Trophoblast cell (in vitro differentiated cells and primary cell): ENCODE results near the gene VASP.
A peak's percentile ranks its signal among the peaks of the same experiment; 100 is the strongest.

Experiments
- DNase-seq, 2 donors: peaks; one replicate each; pipeline ENCODE4 v3.0.0-alpha.2; 2016
- H2AFZ ChIP-seq: 2 replicates; pipeline ENCODE4 v1.6.1; 2013; ENCODE audit warnings: low read length, moderate library complexity, mild to moderate bottlenecking; ENCODE audit not compliant: insufficient read depth, poor library complexity
- H2AK5ac ChIP-seq: 2 replicates; pipeline ENCODE4 v1.6.1; 2013; ENCODE audit warnings: mild to moderate bottlenecking, low read length
- H2BK120ac ChIP-seq: 2 replicates; pipeline ENCODE4 v1.6.1; 2013; ENCODE audit warnings: low read length, mild to moderate bottlenecking, moderate library complexity; ENCODE audit not compliant: insufficient read depth, poor library complexity
- H2BK12ac ChIP-seq: 2 replicates; pipeline ENCODE4 v1.6.1; 2013; ENCODE audit warnings: mild to moderate bottlenecking, low read length, moderate library complexity
- H2BK5ac ChIP-seq: 2 replicates; pipeline ENCODE4 v1.6.1; 2013; ENCODE audit warnings: low read length, low read depth, moderate library complexity, mild to moderate bottlenecking; ENCODE audit not compliant: poor library complexity
- H3K14ac ChIP-seq: 2 replicates; pipeline ENCODE4 v1.6.1; 2013; ENCODE audit warnings: mild to moderate bottlenecking, low read length
- H3K18ac ChIP-seq: 2 replicates; pipeline ENCODE4 v1.6.1; 2013; ENCODE audit warnings: mild to moderate bottlenecking, low read length
- H3K23ac ChIP-seq: 2 replicates; pipeline ENCODE4 v1.6.1; 2013; ENCODE audit warnings: low read length
- H3K27ac ChIP-seq: 2 replicates; pipeline ENCODE4 v1.5.1; 2013; ENCODE audit warnings: low read depth, mild to moderate bottlenecking, inconsistent platforms, low read length, moderate library complexity
- H3K27me3 ChIP-seq: 2 replicates; pipeline ENCODE4 v1.6.1; 2013; ENCODE audit warnings: inconsistent platforms, mild to moderate bottlenecking, low read length, moderate library complexity; ENCODE audit not compliant: insufficient read depth
- H3K36me3 ChIP-seq, 2 experiments: 1 replicate in 1 of 2; 2 replicates in 1 of 2; pipeline ENCODE4 v1.6.1; 2013; ENCODE audit warnings: low read length in 2 of 2, mild to moderate bottlenecking in 2 of 2, moderate library complexity in 1 of 2; ENCODE audit not compliant: insufficient read depth in 2 of 2, control insufficient read depth in 1 of 2
- H3K4ac ChIP-seq: 2 replicates; pipeline ENCODE4 v1.6.1; 2013; ENCODE audit warnings: low read depth, mild to moderate bottlenecking, low read length, moderate library complexity
- H3K4me1 ChIP-seq, 2 experiments: 1 replicate in 1 of 2; 2 replicates in 1 of 2; pipeline ENCODE4 v1.6.1; 2013; ENCODE audit warnings: low read length in 2 of 2, mild to moderate bottlenecking in 2 of 2, moderate library complexity in 1 of 2; ENCODE audit not compliant: insufficient read depth in 2 of 2, control insufficient read depth in 1 of 2
- H3K4me2 ChIP-seq: 2 replicates; pipeline ENCODE4 v1.6.1; 2013; ENCODE audit warnings: inconsistent platforms, mild to moderate bottlenecking, low read length, moderate library complexity
- H3K4me3 ChIP-seq: 2 replicates; pipeline ENCODE4 v1.5.1; 2013; ENCODE audit warnings: mild to moderate bottlenecking, low read depth, low read length, inconsistent platforms
- H3K79me1 ChIP-seq: one replicate; pipeline ENCODE4 v1.6.1; 2013; ENCODE audit warnings: low read length
- H3K79me2 ChIP-seq: 2 replicates; pipeline ENCODE4 v1.6.1; 2013; ENCODE audit warnings: low read length, mild to moderate bottlenecking; ENCODE audit not compliant: control insufficient read depth, insufficient read depth, poor library complexity
- H3K9ac ChIP-seq: 2 replicates; pipeline ENCODE4 v1.6.1; 2013; ENCODE audit warnings: mild to moderate bottlenecking, low read length
- H3K9me3 ChIP-seq: 2 replicates; pipeline ENCODE4 v1.6.1; 2013; ENCODE audit warnings: low read depth, mild to moderate bottlenecking, control low read depth, inconsistent platforms, low read length; ENCODE audit not compliant: insufficient read depth
- H4K12ac ChIP-seq: 2 replicates; pipeline ENCODE4 v1.6.1; 2013; ENCODE audit warnings: low read depth, mild to moderate bottlenecking, low read length, moderate library complexity
- H4K8ac ChIP-seq: 2 replicates; pipeline ENCODE4 v1.6.1; 2013; ENCODE audit warnings: low read depth, mild to moderate bottlenecking, low read length, moderate library complexity
- H4K91ac ChIP-seq: one replicate; pipeline ENCODE4 v1.6.1; 2013; ENCODE audit warnings: low read depth, mild to moderate bottlenecking, low read length, moderate library complexity
- WGBS: extraction: QIAGEN DNeasy Blood & Tissue Kit; methylation state at CpG from one replicate; pipeline ENCODE4 v1.1.7; 2013; ENCODE audit warnings: missing lambda C conversion rate; ENCODE audit not compliant: insufficient read length, insufficient coverage; ENCODE audit errors: extremely low coverage; 5-methylcytosine and 5-hydroxymethylcytosine counted together

Gene VASP

DNA sequence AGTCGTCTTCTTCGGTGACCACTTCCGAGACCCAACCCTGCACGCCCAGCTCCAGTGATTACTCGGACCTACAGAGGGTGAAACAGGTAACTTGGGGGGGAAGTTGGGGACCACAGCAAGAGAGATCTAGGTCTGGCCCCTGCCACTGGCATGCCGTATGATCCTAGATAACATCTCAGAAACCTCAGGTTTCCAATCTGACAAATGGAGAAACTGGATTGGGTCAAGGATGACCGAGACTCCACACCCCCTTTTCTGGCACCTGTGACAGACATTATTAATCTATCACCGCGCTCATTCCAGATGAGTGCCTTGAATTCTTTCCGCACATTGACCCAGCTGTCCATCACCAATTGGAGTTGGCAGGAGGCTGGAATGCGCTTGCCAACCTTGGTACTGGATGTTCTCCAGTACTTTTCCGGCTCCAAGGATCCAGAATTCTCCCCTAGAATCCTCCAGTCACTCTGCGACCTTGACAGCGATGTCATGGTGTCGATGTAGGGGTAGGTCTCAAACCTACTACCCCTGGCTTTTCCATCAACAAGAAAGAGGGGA lies 17.4 kb downstream of the VASP start:
- Histone ChIP-seq H3K27me3 (no peaks in the 10 kb centered on the region), H3K14ac (no peak overlapping the region), H3K4me3 (no peak overlapping the region), H3K23ac (no peak overlapping the region), H2AFZ (no peak overlapping the region), H4K8ac (no peak overlapping the region), H2BK12ac (no peak overlapping the region), H3K9ac (no peak overlapping the region), H3K4ac (no peak overlapping the region), H3K4me2 (no peak overlapping the region), H3K9me3 (peaks cover 3% of the 10 kb centered on the region), H3K27ac (no peak overlapping the region), H3K79me2 (no peaks in the 10 kb centered on the region), H4K12ac (no peak overlapping the region), H2AK5ac (no peak overlapping the region), H2BK5ac (no peak overlapping the region), H3K79me1 (peaks cover 3% of the 10 kb centered on the region), H3K36me3 (peaks cover 71% of the 10 kb centered on the region in 2 experiments), H4K91ac (no peak overlapping the region), H3K18ac (no peak overlapping the region), H3K4me1 (peaks cover 8 to 29% of the 10 kb centered on the region in 2 experiments), H2BK120ac (no peak overlapping the region)
- WGBS, result no CpG with 5 or more reads among the region's 15 CpGs
- DNase-seq, result no peak

DNA sequence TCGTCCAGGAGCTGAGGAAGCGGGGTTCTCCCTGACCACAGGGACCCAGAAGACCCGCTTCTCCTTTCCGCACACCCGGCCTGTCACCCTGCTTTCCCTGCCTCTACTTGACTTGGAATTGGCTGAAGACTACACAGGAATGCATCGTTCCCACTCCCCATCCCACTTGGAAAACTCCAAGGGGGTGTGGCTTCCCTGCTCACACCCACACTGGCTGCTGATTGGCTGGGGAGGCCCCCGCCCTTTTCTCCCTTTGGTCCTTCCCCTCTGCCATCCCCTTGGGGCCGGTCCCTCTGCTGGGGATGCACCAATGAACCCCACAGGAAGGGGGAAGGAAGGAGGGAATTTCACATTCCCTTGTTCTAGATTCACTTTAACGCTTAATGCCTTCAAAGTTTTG lies 18.9 kb downstream of the VASP start:
- H2BK5ac ChIP-seq, result no peak overlapping the region
- no peak overlapping the region for H4K91ac ChIP-seq
- no peak overlapping the region for H3K9ac ChIP-seq
- H3K27ac ChIP-seq, result no peak overlapping the region
- no peak overlapping the region for H2BK12ac ChIP-seq
- H3K36me3 ChIP-seq, result peaks cover 58 to 59% of the 10 kb centered on the region in 2 experiments
- peaks cover 5 to 19% of the 10 kb centered on the region in 2 experiments for H3K4me1 ChIP-seq
- H2AFZ ChIP-seq, result no peak overlapping the region
- no peak overlapping the region for H3K4ac ChIP-seq
- no peak overlapping the region for H2AK5ac ChIP-seq
- H4K12ac ChIP-seq, result no peak overlapping the region
- H3K4me3 ChIP-seq, result no peak overlapping the region
- no peak overlapping the region for H2BK120ac ChIP-seq
- no peak overlapping the region for H3K4me2 ChIP-seq
- no peaks in the 10 kb centered on the region for H3K27me3 ChIP-seq
- no peak overlapping the region for H3K23ac ChIP-seq
- H4K8ac ChIP-seq, result no peak overlapping the region
- DNase-seq, result peak in 1 of 2 donors; percentile 57
- peaks cover 3% of the 10 kb centered on the region for H3K9me3 ChIP-seq
- no peaks in the 10 kb centered on the region for H3K79me2 ChIP-seq
- WGBS, result no CpG with 5 or more reads among the region's 9 CpGs
- H3K18ac ChIP-seq, result no peak overlapping the region
- H3K79me1 ChIP-seq, result peaks cover 3% of the 10 kb centered on the region
- H3K14ac ChIP-seq, result no peak overlapping the region

DNA sequence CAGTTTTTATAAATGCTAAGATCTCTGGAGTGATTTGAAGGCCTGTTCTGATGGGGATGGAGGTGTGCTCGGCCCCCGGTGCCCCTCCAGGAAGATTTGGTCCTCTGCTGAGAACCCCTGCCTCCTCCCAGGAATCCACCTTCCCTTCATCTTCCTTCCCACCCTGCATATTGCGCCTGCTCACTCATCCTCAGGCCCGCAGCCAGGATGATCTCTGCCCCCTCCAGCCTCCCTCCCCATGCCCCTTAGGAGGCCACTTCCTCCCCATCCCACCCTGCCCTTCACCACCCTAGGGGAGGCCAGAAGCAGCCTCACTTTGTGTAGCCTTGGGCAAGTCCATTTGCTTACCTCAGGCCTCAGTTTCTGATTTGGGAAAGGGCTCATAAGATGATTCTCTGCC lies 19.7 kb downstream of the VASP start:
- H2AK5ac ChIP-seq, result no peak overlapping the region
- no peak overlapping the region for H3K18ac ChIP-seq
- H2BK5ac ChIP-seq, result no peak overlapping the region
- no peak overlapping the region for H4K91ac ChIP-seq
- no peak overlapping the region for H3K4ac ChIP-seq
- no peak overlapping the region for H3K4me3 ChIP-seq
- H4K8ac ChIP-seq, result no peak overlapping the region
- H3K36me3 ChIP-seq, result peaks cover 50 to 51% of the 10 kb centered on the region in 2 experiments
- H3K9me3 ChIP-seq, result peaks cover 4% of the 10 kb centered on the region
- H2BK12ac ChIP-seq, result no peak overlapping the region
- no peak overlapping the region for H3K23ac ChIP-seq
- no peak overlapping the region for H3K4me2 ChIP-seq
- no peak overlapping the region for H2BK120ac ChIP-seq
- H3K79me2 ChIP-seq, result no peaks in the 10 kb centered on the region
- H3K14ac ChIP-seq, result no peak overlapping the region
- H4K12ac ChIP-seq, result no peak overlapping the region
- DNase-seq, result no peak
- H3K9ac ChIP-seq, result no peak overlapping the region
- H2AFZ ChIP-seq, result no peak overlapping the region
- peaks cover 5 to 18% of the 10 kb centered on the region in 2 experiments for H3K4me1 ChIP-seq
- no CpG with 5 or more reads among the region's 4 CpGs for WGBS
- peaks cover 3% of the 10 kb centered on the region for H3K79me1 ChIP-seq
- H3K27me3 ChIP-seq, result no peaks in the 10 kb centered on the region
- H3K27ac ChIP-seq, result no peak overlapping the region

DNA sequence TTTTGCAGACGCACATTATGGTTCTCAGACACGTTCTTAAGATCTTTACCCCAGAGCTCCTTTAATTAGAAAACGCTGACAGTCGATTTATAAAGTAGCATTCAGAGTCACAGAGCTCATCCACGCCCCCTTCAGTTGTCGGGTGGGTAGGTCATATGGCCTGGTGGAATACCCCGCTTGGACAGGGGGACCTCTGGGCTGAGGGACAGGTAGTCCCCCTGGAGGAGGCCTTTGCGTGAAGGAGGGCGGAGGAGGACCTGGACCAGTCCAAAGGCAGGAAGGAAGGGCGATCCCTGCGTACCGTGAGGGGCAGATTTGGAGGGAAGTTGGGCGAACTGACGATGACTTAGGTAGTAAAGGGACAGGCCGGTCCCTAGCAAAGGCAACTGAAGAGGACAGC lies 20.5 kb downstream of the VASP start:
- no peak overlapping the region for H3K23ac ChIP-seq
- peak overlapping the region; percentile 31 for H2BK5ac ChIP-seq
- H3K4me3 ChIP-seq, result no peak overlapping the region
- no CpG with 5 or more reads among the region's 15 CpGs for WGBS
- H4K8ac ChIP-seq, result peak overlapping the region; percentile 5
- no peak overlapping the region for H2AK5ac ChIP-seq
- H3K4me1 ChIP-seq, result peaks cover 5 to 18% of the 10 kb centered on the region in 2 experiments
- no peaks in the 10 kb centered on the region for H3K27me3 ChIP-seq
- H4K91ac ChIP-seq, result no peak overlapping the region
- H3K18ac ChIP-seq, result peak overlapping the region; percentile 1
- H3K9ac ChIP-seq, result no peak overlapping the region
- no peaks in the 10 kb centered on the region for H3K79me2 ChIP-seq
- H3K79me1 ChIP-seq, result peaks cover 3% of the 10 kb centered on the region
- no peak overlapping the region for H2BK12ac ChIP-seq
- peak overlapping the region; percentile 4 for H4K12ac ChIP-seq
- H3K27ac ChIP-seq, result peak overlapping the region; percentile 22
- peak overlapping the region; percentile 57 for H3K14ac ChIP-seq
- peak overlapping the region; percentile 69 for H3K4me2 ChIP-seq
- H3K4ac ChIP-seq, result no peak overlapping the region
- H2AFZ ChIP-seq, result no peak overlapping the region
- DNase-seq, result no peak
- H2BK120ac ChIP-seq, result no peak overlapping the region
- peaks cover 44% of the 10 kb centered on the region in 2 experiments for H3K36me3 ChIP-seq
- peaks cover 4% of the 10 kb centered on the region for H3K9me3 ChIP-seq
